Vagina (tissue), 2 donors: ENCODE results near the gene UBA7.
"Not testable (repeated sequence)": the region's sequence is repeated elsewhere in the genome, so short reads cannot be mapped to it uniquely, and the experiment has no call there.

Source experiments
- CTCF ChIP-seq, 3 experiments: fragments of 450-650 bp in 2 of 3; fragments of 200-600 bp in 1 of 3; sonication (generic) in 1 of 3; IDR thresholded peaks; one replicate each; pipeline ENCODE4 v1.5.1; 2017 to 2019; ENCODE audit warnings: antibody characterized with exemption in 3 of 3, mild to moderate bottlenecking in 2 of 3, moderate library complexity in 2 of 3
- POLR2AphosphoS5 ChIP-seq, 2 donors: sonication (generic); formaldehyde crosslinking; IDR thresholded peaks; one replicate each; pipeline ENCODE4 v1.9.0; 2017; ENCODE audit warnings: antibody characterized with exemption in 2 of 2, mild to moderate bottlenecking in 2 of 2, low read depth in 1 of 2; ENCODE audit not compliant: insufficient read depth in 1 of 2

- not testable (repeated sequence) for TF ChIP-seq CTCF (IDR thresholded peaks at IDR 0.05); POLR2AphosphoS5 (IDR thresholded peaks at IDR 0.05; ENCODE audit: insufficient read depth in 1 of 2, low read depth in 1 of 2)
Measured at GRCh38 chr3:49776101-49776500, 37.7 kb downstream of the UBA7 start.
